Activated CD8-positive, alpha-beta memory T cell treated with anti-CD3 and anti-CD28 coated beads, Interleukin-2, amount 50 U/mL, for 48 hours (primary cell): ENCODE results near the gene FBRSL1.
"Not testable (repeated sequence)": the region's sequence is repeated elsewhere in the genome, so short reads cannot be mapped to it uniquely, and the experiment has no call there.

Source experiments
- DNase-seq: peaks from one replicate; pipeline ENCODE4 v3.0.0-alpha.2; 2020

FBRSL1 gene

DNA sequence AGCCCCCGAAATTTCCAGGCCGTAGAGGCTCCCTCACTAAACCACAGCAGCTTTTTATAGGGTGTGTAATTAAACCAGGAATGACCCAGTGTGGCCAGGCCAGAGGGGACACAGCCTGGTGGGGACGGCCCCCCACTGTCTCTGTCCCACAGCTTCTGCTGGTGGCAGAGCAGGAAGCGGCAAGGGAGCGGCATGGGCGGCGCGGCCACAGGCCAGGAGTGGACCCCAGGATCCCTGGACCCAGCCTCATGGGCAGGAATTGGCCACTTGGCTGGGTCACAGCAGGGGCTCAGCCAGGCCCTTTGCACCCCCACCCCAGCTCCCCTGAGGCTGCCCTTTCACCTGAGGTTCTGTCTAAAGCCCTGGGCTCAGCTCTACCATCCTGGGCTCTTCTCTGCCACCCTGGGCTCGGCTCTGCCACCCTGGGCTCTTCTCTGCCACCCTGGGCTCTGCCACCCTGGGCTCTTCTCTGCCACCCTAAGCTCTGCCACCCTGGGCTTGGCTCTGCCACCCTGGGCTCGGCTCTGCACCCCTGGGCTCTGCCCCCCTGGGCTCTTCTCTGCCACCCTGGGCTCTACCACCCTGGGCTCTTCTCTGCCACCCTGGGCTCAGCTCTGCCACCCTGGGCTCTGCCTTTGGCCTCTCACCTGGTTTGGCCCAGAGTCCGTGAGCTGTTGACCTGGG is 39.3 kb downstream of the FBRSL1 start:
- DNase-seq = no peak

DNA sequence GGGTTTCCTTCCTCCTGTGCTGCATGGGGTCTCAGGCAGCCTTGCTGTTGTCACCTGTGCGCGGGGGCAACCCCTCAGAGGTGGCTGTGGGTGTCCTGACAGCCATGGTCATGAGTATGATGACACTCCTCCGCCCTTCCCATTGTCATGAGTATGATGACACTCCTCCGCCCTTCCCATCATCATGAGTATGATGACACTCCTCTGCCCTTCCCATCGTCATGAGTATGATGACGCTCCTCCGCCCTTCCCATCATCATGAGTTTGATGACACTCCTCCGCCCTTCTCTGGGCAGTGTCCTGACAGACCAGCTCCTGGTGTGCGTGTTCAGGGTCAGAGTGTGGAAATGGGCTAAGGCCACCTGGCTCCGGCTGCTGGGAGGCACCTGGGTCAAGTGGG is 40.0 kb downstream of the FBRSL1 start:
- DNase-seq = no peak

DNA sequence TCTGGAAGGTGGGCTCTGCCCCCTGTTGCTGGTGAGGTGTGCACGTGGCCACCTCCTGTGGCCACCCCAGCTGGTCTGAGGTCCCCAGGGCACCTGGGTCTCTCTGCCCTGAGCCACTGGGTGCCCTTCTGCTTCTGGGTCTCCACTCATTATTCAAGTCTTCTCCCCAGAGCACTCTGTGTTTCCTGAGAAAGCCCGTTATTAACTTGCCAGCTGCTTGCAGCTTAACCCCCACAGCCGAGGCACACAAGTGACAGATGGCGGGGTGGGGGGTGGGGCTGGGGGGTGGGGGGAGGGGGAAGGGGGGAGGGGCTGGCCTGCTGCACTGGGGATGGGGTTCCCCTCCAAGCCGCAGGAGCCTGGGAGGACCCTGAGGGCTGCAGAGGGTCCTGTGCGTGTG is 40.5 kb downstream of the FBRSL1 start:
- no peak for DNase-seq

DNA sequence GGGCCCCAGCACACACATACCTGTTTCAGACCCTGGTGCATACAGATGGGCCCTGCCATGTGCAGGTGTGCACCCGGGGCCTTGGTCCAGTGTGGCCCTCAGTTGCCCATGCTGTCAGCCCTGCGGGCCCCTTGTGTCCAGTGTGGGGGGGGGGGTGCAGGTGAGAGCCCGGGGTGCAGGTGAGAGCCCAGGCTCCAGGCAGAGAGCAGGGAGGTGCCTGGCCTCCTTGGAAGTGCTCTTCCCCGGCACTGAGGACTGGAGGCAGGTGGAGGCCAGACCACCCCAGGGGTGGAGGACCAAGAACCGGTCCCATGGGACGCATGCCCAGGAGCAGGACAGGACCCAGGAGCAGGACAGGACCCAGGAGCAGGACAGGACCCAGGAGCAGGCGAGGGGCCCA is 40.9 kb downstream of the FBRSL1 start:
- no peak for DNase-seq

DNA sequence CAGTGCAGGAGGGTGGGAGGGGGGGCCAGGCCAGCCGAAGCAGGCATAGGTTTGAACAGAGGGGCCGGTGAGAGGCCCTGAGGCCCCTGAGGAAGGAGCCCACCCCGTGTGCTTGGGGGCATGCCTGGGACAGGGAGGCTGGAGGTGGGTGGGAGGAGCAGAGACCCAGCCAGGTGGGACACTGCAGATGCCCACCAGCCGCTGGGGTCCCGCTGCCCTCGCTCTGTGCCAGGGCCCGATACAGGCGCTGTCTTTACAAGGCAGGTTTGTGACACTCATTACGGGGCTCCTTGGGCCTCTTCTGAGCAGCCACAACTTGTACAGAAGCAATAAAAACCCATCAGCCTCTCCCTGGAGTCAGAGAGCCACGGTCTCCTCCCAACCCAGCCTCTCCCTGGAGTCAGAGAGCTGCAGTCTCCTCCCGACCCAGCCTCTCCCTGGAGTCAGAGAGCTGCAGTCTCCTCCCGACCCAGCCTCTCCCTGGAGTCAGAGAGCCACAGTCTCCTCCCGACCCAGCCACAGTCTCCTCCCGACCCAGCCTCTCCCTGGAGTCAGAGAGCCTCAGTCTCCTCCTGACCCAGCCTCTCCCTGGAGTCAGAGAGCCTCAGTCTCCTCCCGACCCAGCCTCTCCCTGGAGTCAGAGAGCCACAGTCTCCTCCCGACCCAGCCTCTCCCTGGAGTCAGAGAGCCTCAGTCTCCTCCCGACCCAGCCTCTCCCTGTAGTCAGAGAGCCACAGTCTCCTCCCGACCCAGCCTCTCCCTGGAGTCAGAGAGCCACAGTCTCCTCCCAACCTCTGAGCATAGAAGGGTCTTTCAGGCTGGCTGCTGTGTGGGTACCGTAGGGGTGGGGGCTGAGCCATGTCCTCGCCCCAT is 43.0 kb downstream of the FBRSL1 start:
- not testable (repeated sequence) for DNase-seq

DNA sequence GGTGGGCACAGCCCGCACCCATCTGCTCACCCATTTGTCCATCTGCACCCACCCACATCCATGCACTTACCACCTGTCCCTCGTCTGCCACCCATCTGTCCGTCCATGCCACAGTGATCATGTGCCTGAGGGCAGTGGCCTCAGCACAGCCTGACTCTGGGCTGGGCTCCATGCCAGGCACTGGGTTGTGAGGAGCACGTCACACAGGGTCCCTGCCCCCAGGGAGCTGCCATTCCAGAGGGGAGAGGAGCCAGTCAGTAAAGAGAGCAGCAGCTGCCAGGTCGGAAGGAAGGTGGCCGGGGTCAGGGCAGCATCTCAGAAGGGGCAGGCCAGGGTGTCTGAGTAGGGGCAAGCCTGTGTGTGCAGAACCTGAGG is 43.6 kb downstream of the FBRSL1 start:
- DNase-seq = no peak

DNA sequence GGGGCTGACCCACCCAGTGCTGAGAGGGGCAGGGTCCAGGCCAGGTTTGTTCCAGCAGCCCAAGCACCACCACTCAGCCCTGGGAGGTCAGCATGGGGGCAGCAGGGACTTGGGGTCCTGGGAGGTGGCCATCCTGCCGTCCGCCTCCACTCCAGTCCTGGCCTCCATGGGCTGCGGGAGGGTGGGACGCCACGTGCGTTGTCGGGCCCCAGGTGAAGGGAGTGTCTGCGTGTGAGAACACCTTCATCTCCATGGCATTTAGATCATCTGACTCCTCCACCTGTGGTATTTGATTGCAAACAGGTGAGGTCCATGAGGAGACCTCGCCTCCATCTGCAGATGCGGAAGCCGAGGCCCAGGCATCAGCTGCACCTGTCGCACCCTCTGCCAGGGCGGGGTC is 44.1 kb downstream of the FBRSL1 start:
- DNase-seq = no peak

DNA sequence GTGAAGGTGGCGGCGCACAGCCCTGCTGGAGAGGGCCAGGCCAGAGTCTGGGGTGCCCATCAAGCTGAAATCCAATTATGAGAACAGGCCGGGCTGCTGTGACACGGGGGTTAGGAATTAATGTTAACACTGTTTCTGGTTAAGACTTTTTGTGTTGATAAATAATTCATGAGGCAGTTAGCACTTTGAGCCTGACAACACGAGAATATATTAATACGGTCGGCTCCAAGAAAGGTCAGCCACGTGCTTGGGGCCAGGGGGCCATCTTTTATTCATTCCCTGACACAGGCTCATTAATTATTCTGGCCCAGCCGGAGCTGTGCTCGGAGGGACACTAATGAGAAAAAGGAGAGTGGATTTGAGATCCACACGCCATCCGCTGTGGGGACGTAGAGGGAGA is 45.1 kb downstream of the FBRSL1 start:
- DNase-seq = no peak

DNA sequence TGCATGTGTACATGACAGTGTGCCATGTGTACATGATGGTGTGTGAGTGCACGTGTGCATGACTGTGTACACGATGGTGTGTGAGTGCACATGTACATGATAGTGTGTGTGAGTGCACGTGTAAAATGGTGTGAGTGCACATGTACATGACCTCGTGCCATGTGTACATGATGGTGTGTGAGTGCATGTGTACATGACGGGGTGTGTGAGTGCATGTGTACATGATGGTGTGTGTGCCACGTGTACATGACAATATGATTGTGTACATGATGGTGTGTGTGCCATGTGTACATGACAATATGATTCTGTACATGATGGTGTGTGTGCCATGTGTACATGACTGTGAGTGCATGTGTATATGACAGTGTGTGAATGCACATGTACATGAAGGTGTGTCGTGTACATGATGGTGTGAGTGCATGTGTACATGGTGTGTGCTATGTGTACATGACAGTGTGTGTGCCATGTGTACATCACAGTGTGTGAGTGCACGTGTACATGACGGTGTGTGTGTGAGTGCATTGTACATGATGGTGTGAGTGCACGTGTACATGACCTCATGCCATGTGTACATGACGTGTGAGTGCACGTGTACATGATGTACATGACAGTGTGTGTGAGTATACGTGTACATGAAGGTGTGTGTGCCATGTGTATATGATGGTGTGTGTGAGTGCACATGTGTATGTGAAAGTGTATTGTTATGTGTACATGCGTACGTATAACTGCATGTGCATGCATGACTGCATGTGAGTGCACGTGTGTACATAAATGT is 46.3 kb downstream of the FBRSL1 start:
- no peak for DNase-seq

DNA sequence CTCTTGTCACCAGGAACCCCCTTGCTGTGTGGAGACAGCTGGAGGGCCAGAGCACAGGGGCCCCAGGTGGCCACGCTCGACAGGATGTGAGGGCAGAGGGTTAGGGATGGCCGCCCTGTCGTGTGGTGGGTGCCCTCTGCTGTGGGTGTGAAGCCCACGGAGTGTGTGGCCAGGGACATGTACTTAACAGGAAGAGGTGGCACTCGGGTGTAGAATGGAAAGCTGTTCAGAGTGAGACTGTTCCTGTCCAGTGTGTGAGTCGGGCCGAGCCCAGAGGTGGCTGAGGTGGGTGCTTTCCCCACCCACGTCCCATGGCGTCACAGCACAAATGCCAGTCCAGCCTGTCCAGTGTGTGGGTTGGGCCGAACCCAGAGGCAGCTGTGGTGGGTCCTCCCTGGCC is 47.1 kb downstream of the FBRSL1 start:
- no peak for DNase-seq

DNA sequence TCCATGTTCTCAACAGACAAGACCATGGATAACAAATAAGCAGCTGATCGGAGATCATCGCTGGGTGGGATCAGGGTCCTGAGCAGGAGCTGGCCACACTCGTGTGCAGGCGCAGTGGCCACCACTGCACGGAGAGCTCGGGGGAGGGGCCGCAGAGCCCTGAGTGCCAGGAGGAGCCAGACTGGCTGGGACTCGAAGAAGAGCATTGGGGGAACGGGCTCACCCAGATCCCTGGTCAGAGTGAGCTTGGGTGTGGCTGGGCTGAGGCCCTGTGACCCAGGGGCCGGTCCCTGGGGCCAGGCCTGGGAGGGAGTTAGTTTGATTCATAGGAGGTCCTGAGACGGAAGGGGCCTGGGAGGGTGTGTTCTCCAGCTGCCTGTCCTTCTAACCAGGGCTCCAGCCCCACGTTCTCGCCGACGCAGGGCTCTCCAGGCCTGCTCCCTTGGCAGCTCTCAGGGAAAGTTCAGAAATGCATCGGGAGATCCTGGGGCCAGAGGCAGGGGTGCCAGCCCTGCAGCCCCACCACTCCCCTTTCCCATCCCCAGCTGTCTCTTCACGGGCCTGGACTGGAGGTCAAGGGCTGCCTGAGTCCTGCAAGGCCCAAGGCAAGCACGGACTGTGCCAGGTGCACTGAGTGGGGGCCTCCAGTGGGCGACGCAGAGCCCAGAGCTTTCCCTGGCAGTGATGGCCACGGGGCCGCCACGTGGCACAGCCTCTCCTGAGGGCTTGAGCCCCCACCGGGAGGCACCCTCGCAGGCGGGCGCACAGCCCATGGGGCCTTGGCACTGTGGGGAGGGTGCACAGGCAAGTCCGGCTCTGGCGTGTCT is 48.1 kb downstream of the FBRSL1 start:
- no peak for DNase-seq

DNA sequence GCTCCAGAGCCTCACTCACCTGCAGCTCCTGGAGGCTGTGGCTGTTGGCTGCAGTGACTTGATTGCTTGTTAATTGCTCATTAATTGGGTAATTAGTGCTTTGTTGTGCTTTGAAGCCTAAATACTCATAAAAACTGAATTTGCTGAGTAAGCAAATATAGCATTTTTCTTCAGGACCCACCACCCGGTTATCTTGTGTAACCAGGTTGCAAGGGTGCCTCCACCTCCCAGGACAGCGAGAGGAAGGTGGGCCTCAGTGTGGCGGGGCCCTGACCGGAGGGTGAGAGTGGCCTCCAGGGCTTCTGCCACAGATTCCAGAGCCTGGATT is 48.7 kb downstream of the FBRSL1 start:
- no peak for DNase-seq

DNA sequence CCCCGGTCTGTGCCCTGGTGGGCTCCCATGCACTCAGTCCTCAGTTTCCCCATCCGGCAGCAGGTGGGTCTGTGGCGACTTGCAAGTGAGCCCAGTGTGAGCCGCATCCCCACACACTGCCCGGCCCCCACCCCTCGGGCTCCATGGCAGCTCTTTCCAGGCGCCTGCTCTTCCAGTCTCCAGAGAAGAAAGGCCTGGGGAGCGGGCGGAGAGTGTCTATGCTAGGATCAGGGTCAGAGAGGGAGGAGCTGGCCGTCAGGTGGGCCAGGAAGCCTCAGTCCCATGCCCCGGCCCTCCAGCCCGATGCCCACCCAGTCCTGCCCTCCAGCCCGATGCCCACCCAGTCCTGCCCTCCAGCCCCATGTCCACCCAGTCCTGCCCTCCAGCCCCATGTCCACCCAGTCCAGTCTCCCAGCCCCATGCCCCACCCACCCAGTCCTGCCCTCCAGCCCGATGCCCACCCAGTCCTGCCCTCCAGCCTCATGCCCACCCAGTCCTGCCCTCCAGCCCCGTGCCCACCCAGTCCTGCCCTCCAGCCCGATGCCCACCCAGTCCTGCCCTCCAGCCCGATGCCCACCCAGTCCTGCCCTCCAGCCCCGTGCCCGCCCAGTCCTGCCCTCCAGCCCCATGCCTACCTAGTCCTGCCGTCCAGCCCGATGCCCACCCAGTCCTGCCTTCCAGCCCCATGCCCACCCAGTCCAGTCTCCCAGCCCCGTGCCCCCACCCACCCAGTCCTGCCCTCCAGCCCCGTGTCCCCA is 49.2 kb downstream of the FBRSL1 start:
- no peak for DNase-seq

DNA sequence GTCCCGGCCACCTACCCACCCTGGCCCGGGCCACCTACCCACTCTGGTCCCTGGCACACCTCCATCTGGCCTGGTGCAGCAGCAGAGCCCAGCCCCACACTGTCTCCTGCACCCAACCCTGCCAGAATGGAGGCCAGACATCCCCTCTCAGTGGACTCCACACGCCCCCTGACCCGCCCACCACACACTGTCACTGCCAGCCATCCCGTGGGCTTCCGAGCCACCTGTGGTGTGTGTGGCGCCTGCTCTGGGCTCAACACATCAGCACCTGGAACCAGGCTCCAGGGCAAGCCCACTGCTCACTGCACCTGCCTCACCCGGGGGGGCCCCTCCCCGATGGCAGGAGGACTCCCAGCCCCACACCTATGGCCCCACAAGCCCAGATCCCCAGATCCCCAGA is 50.5 kb downstream of the FBRSL1 start:
- DNase-seq = no peak

DNA sequence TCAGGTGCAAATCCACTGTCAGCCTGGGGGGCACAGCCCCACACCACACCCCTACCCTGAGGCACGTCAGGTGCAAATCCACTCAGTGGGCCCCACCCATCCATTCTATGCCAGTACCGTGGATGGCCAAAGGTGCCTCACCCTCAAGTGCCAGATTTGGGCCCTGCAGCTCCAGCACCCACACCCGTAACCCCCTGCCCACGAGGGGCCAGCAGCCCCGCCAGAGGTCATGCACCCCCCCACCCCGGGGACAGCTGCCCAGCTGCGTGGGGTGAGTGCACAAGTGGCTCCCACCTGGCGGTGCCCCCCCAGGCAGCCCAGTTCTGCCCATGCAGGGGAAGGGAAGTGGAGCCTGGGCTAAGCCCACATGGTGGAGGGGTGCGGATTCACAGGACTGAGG is 51.2 kb downstream of the FBRSL1 start:
- no peak for DNase-seq

DNA sequence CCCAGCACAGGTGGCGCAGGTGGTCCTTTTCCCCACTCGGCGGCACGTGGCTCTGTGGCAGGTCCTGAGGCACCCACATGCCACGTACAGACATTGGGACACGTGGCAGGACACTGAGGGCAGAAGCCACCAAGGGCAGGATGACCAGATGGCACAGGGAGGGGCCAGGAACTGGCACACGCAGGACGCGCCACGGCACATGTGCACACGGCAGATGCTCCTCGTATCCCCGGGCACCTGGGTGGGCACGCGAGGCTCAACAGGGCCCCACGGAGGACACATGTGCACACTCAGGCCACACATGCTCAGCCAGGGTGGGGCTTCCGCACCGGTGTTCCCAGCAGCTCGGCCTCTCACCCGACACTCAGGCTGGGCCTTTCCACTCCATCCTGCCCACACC is 52.0 kb downstream of the FBRSL1 start:
- DNase-seq = no peak

DNA sequence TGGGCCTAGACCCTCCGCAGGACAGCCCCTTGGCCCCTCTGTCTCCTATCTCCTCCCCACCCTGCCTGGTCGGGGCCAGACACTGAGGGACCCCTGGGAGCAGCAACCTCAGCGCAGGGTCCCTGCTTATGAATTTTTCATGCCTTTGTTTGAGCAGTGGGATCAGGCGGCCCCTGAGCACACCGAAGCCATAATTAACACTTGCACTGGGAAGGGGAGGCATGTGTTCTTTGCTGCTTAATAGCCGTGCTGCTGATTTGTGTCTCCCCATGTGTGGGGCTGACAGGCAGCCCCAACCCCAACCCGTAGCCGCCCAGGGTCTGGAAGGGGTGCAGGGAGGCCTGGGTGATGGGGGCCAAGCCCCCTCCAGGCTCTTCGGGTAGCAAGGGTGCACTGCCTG is 52.7 kb downstream of the FBRSL1 start:
- DNase-seq = no peak

DNA sequence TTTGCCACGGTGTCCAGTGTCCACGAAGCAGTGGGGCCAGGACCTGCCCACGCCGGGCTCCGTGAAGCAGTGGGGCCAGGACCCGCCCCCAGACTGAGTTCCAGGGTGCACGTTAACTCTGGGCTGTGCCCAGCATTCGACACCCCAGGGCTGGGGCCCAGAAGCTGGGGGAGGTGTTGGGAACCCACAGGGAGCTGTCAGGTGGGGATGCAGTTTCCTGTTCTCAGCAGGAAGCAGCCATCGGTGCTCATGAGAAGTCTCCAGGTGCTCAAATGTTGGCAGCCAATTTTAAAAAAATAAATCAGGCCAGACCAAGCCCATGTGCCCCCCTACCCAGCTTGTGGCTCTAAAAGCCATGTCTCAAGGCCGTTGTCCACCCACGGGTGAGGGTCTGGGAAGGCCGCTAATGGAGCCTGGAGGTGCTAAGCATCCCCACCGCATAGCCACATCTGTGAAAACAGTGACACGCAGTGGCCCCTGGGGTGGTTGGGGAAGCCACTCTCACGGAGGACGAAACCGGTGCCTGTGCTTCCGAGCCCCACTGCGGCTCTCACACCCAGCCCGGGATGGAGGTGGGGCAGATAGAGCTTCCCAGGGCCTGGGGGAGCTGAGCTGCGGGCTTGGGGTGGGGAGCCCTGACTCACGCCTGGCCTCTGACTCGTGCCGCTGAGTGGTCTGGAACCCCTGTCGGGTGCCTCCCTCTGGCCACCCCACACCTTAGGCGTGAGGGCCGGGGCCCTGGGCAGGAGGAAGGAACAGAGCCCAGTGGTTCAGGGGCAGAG is 53.5 kb downstream of the FBRSL1 start:
- DNase-seq = no peak

DNA sequence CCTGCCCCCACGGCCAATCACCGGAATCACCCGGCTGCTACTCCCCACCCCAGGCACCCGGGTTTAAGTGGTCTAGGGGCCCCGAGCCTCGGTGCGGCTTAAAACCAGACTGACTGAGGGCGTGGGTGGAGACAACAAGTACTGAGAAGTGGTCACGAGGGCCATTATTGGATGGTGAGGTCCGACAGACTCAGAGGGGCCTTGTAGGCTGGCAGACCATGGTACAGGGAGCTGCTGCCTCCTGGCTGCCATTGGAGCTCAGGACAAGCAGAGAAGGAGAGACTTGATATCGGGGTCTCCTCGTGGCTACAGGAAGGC is 54.1 kb downstream of the FBRSL1 start:
- DNase-seq = no peak

DNA sequence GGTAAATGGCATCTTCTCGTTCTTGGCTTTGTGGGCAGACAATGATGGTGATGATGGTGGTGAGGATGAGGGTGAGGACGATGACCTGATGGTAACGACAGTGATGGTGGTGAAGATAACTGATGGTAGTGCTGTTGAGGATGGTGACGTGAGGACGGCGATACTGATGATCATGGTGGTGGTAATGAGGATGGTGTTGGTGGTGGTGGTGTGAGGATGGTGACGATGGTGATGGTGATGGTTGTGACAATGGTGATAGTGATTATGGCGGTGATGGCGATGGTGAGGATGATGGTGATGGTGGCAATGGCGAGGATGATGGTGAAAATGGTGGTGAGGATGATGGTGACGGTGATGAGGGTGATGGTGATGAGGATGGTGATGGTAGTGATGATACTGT is 54.5 kb downstream of the FBRSL1 start:
- DNase-seq = no peak

DNA sequence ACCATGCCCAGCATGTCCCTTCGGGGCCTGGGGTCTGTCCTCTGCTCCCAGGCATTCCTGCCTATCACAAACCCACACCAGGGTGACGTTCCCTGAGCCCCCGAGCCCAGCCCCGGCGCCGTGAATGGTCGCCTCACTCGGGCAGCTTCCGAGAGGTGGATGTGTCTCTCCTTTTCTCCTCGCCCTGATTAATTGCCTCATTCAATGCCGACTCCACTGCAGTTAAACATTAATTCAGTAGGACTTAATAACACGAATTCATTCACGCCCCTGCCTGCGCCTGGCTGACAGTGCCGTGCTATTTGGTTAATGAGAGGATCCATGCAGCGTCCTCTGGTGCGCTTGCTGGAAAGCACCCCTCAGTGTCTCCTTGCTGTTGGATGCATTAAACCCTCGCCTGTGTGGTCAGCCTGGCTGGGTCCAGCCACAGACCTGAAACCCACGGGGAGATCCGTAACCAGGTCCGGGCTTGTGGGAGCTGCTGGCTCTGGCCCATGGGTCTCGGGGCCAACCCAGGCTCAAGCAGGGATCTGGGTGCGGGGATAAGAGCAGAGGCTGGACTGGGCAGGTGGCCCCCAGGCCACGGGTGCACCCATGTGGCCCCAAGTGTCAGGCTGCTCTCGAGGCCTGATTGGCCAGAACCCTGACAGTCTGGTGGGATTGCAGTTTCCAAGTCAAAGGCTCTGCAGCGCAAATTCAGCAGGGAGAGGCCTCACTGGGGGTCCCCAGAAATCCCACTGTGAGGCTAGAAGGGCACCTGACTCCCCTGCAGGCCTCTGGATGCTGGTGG is 55.4 kb downstream of the FBRSL1 start:
- no peak for DNase-seq
